HG02759 (cell line): ENCODE results near the gene CAD.
A peak's percentile ranks its signal among the peaks of the same experiment; 100 is the strongest.
"Not testable (repeated sequence)": the region's sequence is repeated elsewhere in the genome, so short reads cannot be mapped to it uniquely, and the experiment has no call there.

ENCODE experiments used
- ATAC-seq: cut with Tn5 transposase; IDR thresholded peaks from one replicate; pipeline ENCODE4 v1.9.1; 2021; ENCODE audit warnings: mild to moderate bottlenecking, moderate library complexity; ENCODE audit not compliant: unreplicated experiment

CAD gene

GRCh38 chr2:27217173-27218121, at the start of gene CAD:
CAD (plus strand) TSS chr2:27217369; CDS start chr2:27217552, 183 bp downstream.
- ATAC-seq = peak; percentile 84

GRCh38 chr2:27170581-27171337, 46.4 kb upstream of the CAD start:
- ATAC-seq = no peak

DNA sequence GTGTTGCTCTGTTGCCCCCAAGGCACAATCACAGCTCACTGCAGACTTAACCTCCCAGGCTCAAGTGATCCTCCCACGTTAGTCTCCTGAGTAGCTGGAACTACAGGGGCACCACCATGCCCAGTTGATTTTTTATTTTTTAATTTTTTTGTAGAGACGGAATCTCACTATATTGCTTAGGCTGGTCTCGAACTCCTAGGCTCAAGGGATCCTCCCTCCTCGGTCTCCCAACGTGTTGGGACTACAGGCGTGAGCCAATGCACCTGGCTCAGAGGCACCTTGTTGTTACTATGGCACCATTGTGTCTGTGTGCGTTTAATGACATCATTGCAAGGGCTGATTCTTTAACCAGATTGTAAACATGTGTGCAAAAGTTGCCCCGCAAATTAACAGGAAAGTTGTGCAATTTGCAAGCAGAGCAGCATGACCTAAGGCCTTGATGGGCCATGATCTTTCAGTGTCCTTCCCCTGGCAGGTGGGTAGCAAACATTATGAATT, 45.8 kb upstream of the CAD start:
- no peak for ATAC-seq

DNA sequence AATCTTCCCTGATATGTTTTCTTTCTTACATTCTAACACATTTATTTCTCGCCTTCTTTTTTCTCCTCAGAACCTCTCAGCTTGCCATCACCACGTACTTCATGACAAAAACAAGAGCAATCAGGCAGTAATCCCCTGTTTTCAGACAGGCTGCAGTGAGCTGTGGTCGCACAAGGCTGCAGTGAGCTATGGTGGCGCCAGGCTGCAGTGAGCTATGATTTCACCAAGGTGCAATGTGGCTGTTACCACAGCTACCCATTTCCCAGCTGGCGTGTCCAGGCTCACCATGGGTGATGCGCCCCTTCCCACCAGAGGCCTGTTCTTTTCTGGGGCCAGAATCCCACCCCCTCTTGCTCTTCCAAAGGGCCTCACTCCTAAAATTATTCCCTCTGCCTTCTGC, 42.5 kb upstream of the CAD start:
- ATAC-seq = no peak

GRCh38 chr2:27175330-27175729, 41.8 kb upstream of the CAD start:
- no peak for ATAC-seq

- not testable (repeated sequence) for ATAC-seq
Measured at GRCh38 chr2:27175781-27176180, 41.4 kb upstream of the CAD start.

DNA sequence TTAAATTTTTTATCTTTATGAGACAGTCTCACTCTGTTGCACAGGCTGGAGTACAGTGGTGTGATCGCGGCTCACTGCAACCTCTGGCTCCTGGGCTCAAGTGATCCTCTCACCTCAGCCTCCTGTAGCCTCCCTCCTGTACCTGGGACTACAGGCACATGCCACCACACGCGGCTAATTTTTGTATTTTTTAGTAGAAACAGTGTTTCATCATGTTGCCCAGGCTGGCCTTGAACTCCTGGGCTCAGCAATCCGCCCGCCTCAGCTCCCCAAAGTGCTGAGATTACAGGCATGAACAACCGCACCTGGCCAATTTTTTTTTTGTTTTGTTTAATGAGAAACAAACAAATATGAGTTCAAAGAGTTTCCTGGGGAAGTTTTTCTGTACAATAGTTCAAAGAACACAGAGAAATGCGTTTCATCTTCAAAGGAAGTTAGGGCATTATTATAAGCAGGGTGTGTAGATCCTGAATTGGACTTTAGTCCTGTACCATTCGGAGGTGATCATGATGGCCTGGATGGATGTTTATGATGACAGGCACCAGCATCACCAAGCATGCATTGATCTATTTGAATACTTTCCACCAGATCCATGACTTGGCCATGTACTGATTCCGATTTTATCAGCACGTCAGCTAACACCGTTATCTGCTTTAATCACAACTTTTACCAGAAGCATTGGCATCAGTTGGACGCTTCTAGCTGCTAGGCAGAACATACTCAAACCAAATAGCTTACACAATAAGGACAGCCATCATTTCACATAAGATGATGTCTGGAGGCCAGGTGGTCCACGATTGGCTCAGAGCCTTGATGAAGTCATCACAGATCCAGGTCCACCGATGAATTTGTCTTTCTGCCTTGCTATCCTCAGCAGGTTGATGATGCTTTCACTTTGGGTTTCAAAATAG, 39.5 kb upstream of the CAD start:
- ATAC-seq = no peak

DNA sequence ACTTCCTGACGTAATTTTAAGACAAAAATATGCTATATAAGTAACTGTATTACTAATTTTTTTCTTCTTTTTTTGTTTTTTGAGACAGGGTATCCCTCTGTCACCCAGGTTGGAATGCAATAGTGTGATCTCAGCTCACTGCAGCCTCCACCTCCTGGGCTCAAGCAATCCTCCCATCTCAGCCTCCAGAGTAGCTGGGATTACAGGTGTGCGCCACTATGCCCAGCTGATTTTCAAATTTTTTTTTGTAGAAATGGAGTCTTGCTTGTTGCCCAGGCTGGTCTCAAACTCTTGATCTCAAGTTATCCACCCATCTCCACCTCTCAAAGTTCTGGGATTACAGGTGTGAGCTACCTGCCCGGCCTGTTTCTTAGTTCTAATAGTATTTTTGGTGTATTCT, 38.7 kb upstream of the CAD start:
- no peak for ATAC-seq

GRCh38 chr2:27179344-27180000, 37.7 kb upstream of the CAD start:
- no peak for ATAC-seq

DNA sequence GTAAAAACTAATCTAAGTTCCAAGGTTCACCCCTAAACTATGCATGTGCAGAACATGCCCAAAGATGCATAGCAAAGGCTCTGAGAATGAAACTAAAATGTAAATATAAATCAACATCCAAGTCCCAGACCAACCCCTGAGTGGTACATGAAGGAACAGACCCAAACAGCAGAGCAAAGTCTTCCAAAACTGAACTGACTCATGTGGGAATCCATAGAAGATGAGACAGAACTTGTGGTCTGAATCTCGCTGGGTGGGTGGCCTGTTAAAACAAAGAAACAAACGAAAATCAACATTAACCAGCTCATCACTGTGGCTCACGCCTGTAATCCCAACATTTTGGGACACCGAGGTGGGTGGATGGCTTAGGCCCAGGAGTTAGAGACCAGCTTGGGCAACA, 34.8 kb upstream of the CAD start:
- ATAC-seq = no peak

- ATAC-seq = no peak
Measured at GRCh38 chr2:27184115-27184514, 33.1 kb upstream of the CAD start.

DNA sequence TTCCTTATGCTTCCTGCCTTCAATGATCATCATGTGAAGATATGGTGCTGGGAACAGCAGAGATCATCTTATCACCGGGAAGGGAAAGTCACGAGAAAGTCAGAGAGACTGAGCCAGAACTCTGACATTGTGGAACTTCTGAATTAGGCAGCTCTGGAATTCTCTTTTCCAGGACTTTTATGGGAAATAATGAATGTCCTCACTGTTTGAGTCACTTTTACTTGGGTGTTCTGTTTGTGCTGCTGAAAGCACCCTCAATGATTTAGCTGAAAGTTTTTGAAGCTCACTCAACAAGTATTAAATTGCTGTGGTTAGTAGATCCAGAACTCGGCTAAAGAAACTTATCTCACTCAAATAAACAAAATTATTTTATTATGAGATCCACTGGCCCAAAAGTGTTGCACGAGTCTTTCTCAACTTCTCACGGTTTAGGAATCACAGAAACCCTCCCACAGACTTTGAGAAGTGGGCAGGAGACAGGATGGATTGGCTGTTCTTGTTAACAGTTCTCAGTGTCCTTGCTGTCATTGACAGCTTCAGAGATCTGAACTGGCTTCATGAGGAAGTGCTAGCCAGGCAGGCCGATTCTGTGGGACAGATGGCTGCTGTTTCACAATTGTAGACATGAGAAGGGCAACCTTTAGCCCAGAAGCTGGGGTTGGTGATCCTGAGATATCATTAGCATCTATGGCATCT, 31.7 kb upstream of the CAD start:
- no peak for ATAC-seq

GRCh38 chr2:27186613-27187345, 30.4 kb upstream of the CAD start:
- no peak for ATAC-seq

DNA sequence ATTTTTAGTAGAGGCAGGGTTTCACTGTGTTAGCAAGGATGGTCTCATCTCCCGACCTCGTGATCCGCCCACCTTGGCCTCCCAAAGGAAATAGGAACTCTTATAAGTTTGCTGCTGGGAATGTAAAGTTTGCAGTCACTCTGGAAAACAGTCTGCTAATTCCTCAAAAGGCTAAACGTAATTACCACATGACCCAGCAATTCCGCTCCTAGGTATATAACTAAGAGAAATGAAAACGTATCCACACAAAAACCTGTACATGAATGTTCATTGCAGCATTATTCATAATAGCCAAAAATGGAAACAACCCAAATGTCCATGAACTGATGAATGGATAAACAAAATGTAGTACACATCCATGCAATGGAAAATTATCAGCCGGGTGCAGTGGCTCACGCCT, 27.2 kb upstream of the CAD start:
- ATAC-seq = no peak

DNA sequence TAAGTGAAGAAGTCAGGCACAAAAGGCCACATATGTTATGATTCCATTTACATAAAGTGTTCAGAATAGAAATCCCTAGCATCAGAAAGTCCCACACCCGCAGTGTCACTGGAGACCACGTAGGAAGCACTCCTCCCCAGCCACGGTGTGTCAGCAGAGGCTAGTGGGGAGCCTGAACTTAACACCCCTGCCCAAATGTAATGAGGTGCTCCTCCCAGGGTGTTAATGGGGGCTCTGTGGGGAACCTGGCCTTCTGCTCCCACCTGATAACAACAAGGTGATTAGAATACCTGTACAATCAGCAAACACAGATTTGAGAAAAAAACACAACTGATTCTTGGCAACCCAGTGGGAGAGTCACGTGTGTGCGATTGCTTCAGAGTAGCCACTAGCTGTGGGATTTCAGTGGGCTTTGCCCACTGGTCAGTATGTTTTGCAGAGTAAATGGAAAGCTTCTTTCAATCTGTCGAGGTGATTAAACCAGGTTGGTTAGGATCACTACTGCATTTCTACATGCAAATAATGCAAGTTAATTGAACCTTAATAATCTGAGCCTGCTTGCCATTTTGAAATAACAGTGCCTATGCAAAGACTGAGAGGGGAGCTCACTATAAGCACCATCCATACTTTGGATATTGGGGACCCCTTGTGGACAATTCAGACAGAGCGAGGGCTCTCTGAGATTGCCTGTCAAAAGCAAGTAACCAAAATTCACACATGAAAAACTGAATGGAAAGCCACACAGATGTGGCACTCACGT, 25.9 kb upstream of the CAD start:
- no peak for ATAC-seq

GRCh38 chr2:27194538-27195354, 22.4 kb upstream of the CAD start:
- ATAC-seq = no peak

GRCh38 chr2:27195799-27196198, 21.4 kb upstream of the CAD start:
- not testable (repeated sequence) for ATAC-seq
